Activated T-cell treated with anti-CD3 and anti-CD28 coated beads, Interleukin-2, amount 50 U/mL, for 48 hours (primary cell): ENCODE results near the gene NAXE.
"Not testable (repeated sequence)": the region's sequence is repeated elsewhere in the genome, so short reads cannot be mapped to it uniquely, and the experiment has no call there.

Experiments used
- DNase-seq, 2 experiments: peaks; one replicate each; pipeline ENCODE4 v3.0.0-alpha.2; 2020

Gene NAXE

GRCh38 chr1:156591432-156592157, at the start of gene NAXE:
TSS of gene NAXE (plus strand) at chr1:156591776. CDS start at chr1:156591805, 29 bp downstream.
- peak; percentile 79 to 84 for DNase-seq

DNA sequence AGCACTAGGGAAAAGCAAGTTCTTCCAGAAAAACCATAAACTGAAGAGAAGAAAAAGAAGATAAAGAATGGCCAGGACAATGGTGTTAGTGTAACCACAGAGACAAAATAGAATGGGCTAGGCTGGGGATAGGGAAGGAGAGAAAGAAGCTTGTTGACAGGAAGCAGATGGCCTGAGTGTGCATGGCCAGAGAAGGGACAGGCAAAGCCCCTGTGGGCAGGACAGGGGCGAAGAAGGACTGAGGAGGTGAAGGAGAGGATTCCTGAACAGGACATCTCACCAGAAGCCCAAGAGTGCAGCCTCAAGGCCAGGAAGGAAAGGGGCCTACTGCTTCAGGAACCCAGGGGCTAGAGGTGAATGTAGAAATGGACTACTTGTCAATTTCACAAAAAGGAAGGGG, 48.5 kb upstream of the NAXE start:
- DNase-seq, result no peak

DNA sequence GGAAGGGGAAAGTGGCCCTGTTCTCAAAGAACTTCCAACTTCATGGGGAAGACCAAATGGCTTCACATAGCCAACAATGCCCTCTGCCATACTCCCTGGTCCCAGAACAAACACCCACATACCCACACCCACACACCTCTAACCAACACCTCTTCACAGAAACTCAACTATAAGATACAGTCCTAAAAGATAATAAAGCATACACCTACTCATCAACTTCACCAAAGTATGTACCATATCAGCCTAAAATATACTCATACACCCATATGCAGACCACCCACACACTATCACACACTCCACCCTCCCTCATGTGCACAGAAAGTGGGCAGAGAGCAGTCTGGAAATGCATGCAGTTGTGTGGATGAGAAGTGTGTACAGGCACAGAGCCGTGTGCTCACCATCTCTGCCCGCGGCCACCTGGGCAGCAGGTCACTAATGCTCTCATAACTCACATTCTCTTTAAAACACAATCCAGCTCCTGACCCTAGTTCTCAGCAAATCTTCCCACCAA, 46.9 kb upstream of the NAXE start:
- DNase-seq, result no peak

GRCh38 chr1:156546267-156546666, 45.3 kb upstream of the NAXE start:
- DNase-seq, result no peak

- DNase-seq, result no peak
Measured at GRCh38 chr1:156547434-156547833, 44.1 kb upstream of the NAXE start.

- DNase-seq, result no peak
Measured at GRCh38 chr1:156547982-156548381, 43.6 kb upstream of the NAXE start.

DNA sequence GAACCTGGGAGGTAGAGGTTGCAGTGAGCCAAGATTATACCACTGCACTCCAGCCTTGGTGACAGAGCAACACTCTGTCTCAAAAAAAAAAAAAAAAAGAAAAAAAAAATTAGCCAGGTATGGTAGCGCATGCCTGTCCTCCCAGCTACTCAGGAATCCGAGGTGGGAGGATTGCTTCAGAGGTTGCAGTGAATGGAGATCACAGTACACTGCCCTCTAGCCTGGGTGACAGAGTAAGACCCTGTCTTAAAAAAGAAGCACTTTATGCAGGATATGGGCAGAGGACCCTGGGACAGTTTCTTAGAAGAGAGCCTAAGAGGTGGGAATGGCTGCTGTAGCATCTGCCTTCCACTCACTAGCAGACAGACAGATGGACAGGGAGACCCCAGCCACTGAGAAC, 42.2 kb upstream of the NAXE start:
- DNase-seq, result no peak

- DNase-seq, result no peak
Measured at GRCh38 chr1:156549831-156550230, 41.7 kb upstream of the NAXE start.

- no peak for DNase-seq
Measured at GRCh38 chr1:156550346-156550745, 41.2 kb upstream of the NAXE start.

GRCh38 chr1:156551066-156551643, 40.4 kb upstream of the NAXE start:
- no peak for DNase-seq

DNA sequence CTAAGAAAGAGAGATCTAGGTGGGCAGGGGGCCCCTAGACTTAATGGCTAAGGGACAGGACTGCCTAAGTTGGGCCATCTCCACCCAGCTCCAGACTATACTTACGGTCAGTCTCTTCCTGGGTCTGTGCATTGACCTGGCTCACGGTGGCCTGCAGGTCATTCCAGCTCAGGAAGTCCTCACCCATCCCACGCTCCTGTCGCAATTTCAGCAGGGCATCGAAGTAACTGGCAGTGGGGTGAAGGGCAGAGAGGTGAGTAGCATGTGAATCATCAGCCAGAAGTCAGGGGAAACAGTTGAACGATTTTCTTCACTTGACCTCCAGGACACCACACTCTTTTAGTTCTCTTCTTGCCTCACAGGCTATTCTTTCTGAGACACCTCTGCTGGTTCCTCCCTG, 39.7 kb upstream of the NAXE start:
- no peak for DNase-seq

- DNase-seq, result no peak
Measured at GRCh38 chr1:156552518-156552917, 39.1 kb upstream of the NAXE start.

DNA sequence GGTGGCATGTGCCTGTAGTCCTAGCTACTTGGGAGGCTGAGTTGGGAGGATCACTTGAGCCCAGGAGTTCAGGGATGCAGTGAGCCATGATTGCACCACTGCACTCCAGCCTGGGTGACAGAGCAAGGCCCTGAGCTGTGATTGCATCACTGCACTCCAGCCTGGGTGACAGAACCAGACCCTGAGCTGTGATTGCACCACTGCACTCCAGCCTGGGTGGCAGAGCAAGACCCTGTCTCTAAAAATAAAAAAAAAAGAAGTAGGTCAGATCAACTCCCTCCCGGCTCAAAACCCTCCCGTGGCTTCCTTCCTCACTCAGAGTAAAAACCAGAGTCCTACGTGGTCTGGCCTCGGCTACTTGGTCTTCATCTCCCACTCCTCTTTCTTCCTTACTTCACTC, 38.6 kb upstream of the NAXE start:
- not testable (repeated sequence) for DNase-seq

DNA sequence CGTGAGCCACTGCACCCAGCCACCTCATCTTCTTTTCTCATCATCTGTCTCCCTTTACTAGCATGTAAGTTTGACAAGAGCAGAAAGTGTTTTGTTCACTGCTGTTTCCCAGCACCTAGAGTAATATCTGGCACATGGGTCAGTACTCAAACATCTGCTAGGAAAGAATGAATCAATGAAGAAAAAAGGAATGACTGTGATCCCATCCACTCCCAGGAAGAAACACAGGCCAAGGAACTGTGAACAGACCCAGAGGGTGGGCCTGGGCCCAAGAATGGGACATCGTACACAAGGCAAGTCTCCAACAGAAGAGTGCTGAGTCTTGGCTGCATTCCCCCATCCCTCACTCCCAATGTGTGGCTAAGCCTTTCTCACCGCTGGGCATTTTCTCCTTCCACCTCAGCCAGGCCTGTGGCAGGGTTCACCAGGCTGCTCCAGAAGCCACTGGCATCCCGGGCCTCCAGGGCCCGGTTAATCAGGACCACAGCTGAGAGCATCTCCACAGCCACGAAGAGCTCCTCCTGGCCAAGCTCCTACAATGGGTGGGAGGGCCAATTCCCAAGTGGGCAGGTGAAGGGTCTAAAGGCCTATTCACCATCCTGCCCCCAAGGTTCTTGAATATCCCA, 37.6 kb upstream of the NAXE start:
- no peak for DNase-seq

DNA sequence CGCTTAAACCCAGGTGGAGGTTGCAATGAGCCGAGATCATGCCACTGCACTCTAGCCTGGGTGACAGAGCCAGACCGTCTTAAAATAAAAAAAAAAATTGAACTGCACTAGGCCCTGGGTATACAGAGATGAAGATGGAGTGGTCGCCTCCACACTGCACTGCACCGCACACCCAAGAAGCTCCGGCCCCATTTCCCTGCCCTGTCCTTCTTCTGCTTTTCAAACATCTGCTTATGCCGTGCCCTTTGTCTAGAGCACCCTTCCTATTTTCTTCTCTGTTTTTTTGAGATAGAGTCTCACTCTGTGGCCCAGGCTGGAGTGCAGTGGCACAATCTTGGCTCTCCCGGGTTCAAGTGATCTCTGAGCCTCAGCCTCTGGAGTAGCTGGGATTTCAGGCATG, 36.6 kb upstream of the NAXE start:
- DNase-seq, result no peak

DNA sequence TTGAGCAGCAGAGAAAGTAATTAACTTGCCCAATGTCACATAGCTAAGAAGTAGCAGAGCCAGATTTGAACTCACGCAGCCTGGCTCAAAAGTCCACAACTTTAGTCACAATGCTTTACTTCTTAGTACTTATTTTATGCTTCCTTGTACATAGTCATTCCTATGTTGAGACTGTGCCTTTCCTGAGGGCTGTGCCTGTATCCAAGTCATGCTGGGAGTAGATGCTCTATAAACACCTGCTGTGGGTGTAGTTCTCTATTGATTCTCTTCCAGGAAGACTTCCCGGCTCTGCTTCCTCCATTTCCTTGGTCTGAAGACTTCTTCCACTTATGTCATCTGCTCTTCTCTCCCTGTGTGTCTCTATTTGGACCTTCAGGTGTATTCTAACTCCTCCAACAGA, 35.9 kb upstream of the NAXE start:
- no peak for DNase-seq

DNA sequence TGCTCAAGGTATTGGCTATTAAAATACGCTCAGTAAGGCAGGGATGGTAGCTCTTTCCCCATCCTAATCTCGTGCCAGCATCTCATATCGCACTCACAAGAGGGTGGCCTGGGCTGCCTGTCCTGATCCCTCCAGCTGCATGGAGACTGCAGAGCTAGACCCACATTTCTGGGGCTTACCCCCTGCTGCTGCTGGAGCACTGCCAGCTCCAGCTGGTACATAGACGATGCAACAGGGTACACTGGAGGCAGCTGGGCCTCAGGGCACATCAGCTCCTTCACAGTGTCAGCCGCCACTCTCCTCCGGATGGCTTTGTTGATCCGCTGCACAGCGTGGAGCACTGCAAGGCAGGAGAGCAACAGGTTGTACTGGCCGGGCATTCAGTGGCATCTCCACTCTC, 35.2 kb upstream of the NAXE start:
- DNase-seq, result no peak

DNA sequence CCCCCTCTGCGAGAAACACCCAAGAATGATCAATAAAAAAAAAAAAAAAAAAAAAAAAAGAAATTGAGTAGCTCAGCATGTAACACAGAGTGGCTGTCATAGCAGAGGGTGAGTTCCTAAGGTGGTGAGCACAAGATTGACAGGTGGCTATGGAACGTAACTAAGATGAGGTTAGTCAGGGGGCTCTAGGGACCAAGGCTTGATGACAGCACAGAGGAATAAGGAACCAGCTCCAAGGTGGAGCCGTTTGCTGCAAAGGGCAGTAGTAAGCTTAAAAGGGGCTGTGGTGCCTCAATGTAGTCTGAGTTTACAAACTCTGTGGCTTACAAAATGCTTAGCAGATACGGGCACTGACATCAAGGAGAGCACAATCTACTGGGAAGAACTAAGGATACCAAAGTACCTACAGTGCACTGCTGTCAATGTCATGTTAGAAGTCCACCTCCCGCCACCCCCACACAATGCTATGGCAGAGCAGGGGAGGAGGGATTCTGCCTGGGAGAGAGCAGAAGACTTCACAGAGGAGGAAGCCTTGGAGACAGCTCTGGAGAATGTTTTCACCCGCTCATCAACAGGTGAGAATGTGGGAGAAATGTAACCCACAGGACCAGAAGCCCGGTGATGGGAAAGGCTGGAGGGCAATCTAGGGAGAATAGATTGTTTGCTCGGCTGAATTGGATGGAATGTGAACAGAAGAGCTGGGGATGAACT, 32.3 kb upstream of the NAXE start:
- DNase-seq, result no peak

DNA sequence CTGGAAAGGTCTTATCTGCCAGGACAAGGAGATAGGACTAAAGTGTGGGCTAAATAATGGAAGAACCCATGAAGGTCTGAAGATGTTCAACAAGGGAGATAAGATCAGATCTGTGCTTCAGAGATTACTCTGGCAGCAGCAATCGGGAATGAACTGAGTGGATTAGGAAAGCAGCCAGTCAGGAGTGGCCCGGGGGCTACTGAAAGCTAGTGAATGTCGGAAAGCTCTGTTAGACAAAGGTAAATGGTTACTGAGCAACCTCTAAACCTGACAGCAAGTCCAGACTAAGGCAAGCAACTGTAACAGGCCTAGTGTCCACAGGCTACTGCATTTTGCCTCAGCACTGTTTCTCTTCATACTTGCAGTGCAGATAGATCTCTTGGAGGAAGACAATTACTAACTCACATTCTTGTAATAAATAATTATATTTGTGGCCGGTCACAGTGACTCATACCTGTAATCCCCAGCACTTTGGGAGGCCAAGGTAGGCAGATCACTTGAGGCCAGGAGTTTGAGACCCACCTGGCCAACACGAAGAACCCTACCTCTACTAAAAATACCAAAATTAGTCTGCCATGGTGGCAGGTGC, 31.7 kb upstream of the NAXE start:
- no peak for DNase-seq

DNA sequence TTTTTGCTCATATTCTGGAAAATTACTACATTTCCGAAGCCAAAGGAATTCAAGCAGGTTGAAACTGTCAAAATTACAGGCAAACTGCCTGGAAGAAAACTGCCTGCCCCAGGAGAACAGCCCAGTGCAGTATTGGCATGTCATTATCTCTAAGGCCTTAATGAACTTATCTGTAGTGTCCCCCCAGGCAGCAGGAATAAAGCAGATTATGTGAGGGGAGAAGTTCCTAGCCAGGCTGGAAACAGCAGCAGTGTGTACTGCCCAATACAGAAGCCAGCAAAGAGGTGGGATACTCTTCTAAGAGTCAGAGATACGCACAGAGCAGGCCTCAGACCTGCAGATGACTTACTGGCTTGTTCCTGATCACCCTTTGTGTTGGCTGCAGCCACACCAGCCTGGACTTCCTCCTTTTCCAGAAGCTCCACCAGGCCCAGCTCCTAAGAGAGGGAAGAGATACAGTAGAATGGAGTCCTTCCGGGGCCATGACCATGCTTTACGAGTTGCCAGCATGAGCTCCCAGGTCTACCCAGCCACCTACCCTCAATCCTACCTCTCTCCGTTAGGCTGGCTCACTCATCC, 30.9 kb upstream of the NAXE start:
- DNase-seq, result no peak

DNA sequence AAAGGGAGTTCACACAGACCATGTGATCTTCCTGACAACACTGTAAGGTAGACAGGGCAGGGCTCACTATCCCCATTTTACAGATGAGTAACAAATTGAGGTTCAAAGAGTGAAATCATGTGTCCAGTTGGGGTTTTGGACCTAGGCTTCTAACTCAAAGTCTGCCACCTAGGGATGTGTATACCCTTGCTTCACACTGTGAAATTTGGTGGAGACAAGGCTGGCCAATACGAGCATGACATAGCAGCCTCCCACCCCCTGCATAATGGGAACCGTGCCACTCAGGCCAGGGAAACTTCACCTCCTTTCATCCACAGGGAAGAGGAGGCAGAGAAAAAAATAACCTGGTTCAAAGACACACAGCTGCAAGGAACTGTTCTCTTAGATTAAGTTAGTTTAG, 26.1 kb upstream of the NAXE start:
- DNase-seq, result no peak

- DNase-seq, result no peak
Measured at GRCh38 chr1:156566436-156566835, 25.1 kb upstream of the NAXE start.
